ENCODE data around the gene ITPR3.

ITPR3 gene

GRCh38 chr6:33620856-33621710 lies at the start of gene ITPR3:
ITPR3 (plus strand) TSS chr6:33621322; CDS start chr6:33621603, 281 bp downstream.
- peak; percentile 52 to 62 for DNase-seq

GRCh38 chr6:33571637-33572316 lies 49.3 kb upstream of the ITPR3 start:
- no peak for DNase-seq

GRCh38 chr6:33575211-33575610 lies 45.9 kb upstream of the ITPR3 start:
- no peak for DNase-seq

GRCh38 chr6:33576668-33577067 lies 44.5 kb upstream of the ITPR3 start:
- DNase-seq: no peak

- DNase-seq: no peak
These were observed 44.0 kb upstream of the ITPR3 start for GRCh38 chr6:33577106-33577535.

- no peak for DNase-seq
These were observed 43.4 kb upstream of the ITPR3 start for GRCh38 chr6:33577718-33578117.

- DNase-seq: no peak
These were observed 43.0 kb upstream of the ITPR3 start for GRCh38 chr6:33578164-33578563.

- DNase-seq: no peak
These were observed 42.5 kb upstream of the ITPR3 start for GRCh38 chr6:33578588-33579011.

GRCh38 chr6:33579828-33580714 lies 41.1 kb upstream of the ITPR3 start, which contains the start of gene BAK1:
BAK1 (minus strand) TSS chr6:33580276; CDS start chr6:33577604, 2,672 bp downstream.
- peak; percentile 73 to 77 for DNase-seq

GRCh38 chr6:33581186-33581585 lies 39.9 kb upstream of the ITPR3 start:
- no peak for DNase-seq

GRCh38 chr6:33583591-33584155 lies 37.4 kb upstream of the ITPR3 start:
- DNase-seq: no peak

- no peak for DNase-seq
These were observed 36.3 kb upstream of the ITPR3 start for GRCh38 chr6:33584700-33585402.

- DNase-seq: peak; percentile 80 to 95
These were observed 35.6 kb upstream of the ITPR3 start for GRCh38 chr6:33585403-33586107.

- DNase-seq: no peak
These were observed 34.9 kb upstream of the ITPR3 start for GRCh38 chr6:33586108-33586640.

GRCh38 chr6:33587529-33587928 lies 33.6 kb upstream of the ITPR3 start:
- no peak for DNase-seq

- DNase-seq: no peak
These were observed 32.2 kb upstream of the ITPR3 start for GRCh38 chr6:33588894-33589293.

GRCh38 chr6:33589392-33589730 lies 31.8 kb upstream of the ITPR3 start:
- DNase-seq: no peak

- no peak for DNase-seq
These were observed 31.2 kb upstream of the ITPR3 start for GRCh38 chr6:33589731-33590530.

GRCh38 chr6:33590531-33591198 lies 30.5 kb upstream of the ITPR3 start:
- DNase-seq: no peak
